OCI-LY1 (cell line): ENCODE data around the gene TRRAP.

Source experiments
- H2AFZ ChIP-seq: fragments of 200-600 bp; sonication (generic), shearing (Covaris generic); 2 replicates; pipeline ENCODE4 v1.6.0; 2014; ENCODE audit warnings: antibody characterized with exemption, mild to moderate bottlenecking, low read length
- H3F3A ChIP-seq: fragments of 200-600 bp; sonication (generic), shearing (Covaris generic); 2 replicates; pipeline ENCODE4 v1.6.0; 2014; ENCODE audit warnings: mild to moderate bottlenecking, antibody characterized with exemption, low read length, moderate library complexity; ENCODE audit not compliant: insufficient read depth
- H3K27ac ChIP-seq: fragments of 200-600 bp; sonication (generic); 2 replicates; pipeline ENCODE4 v1.5.1; 2014; ENCODE audit warnings: low read length, mixed run types, mild to moderate bottlenecking, low read depth; ENCODE audit not compliant: poor library complexity, severe bottlenecking
- H3K27me3 ChIP-seq: fragments of 200-600 bp; sonication (generic); 2 replicates; pipeline ENCODE4 v1.6.0; 2014; ENCODE audit warnings: antibody characterized with exemption, mild to moderate bottlenecking, low read length, moderate library complexity; ENCODE audit not compliant: insufficient read depth
- H3K36me3 ChIP-seq: fragments of 200-600 bp; sonication (generic); 2 replicates; pipeline ENCODE4 v1.6.1; 2014; ENCODE audit warnings: mild to moderate bottlenecking, antibody characterized with exemption, low read length, moderate library complexity, mixed read lengths; ENCODE audit not compliant: insufficient read depth
- H3K4me1 ChIP-seq: fragments of 200-600 bp; sonication (generic); 2 replicates; pipeline ENCODE4 v1.5.1; 2014; ENCODE audit warnings: mild to moderate bottlenecking, low read length, moderate library complexity; ENCODE audit not compliant: insufficient read depth, severe bottlenecking
- H3K4me2 ChIP-seq: fragments of 200-600 bp; sonication (generic), shearing (Covaris generic); 2 replicates; pipeline ENCODE4 v1.6.1; 2014; ENCODE audit warnings: low read length
- H3K4me3 ChIP-seq: fragments of 200-600 bp; sonication (generic); 2 replicates; pipeline ENCODE4 v1.5.1; 2014; ENCODE audit warnings: low read length, low read depth, mild to moderate bottlenecking, mixed read lengths; ENCODE audit not compliant: poor library complexity, severe bottlenecking
- H3K79me2 ChIP-seq: fragments of 200-600 bp; shearing (Covaris generic); 2 replicates; pipeline ENCODE4 v1.6.1; 2016; ENCODE audit warnings: mixed run types, low read length, mixed read lengths; ENCODE audit not compliant: insufficient read depth
- H3K9ac ChIP-seq: fragments of 200-600 bp; sonication (generic), shearing (Covaris generic); 2 replicates; pipeline ENCODE4 v1.6.1; 2014; ENCODE audit warnings: mild to moderate bottlenecking, low read length, mixed read lengths
- H3K9me2 ChIP-seq: fragments of 200-600 bp; sonication (generic), shearing (Covaris generic); 2 replicates; pipeline ENCODE4 v1.6.1; 2014; ENCODE audit warnings: low read depth, mild to moderate bottlenecking, low read length, mixed read lengths
- H3K9me3 ChIP-seq: fragments of 200-600 bp; shearing (Covaris generic); 2 replicates; pipeline ENCODE4 v1.6.1; 2014; ENCODE audit warnings: low read length, mixed read lengths
- H4K20me1 ChIP-seq: fragments of 200-600 bp; sonication (generic), shearing (Covaris generic); 2 replicates; pipeline ENCODE4 v1.6.0; 2016; ENCODE audit warnings: mild to moderate bottlenecking, low read length; ENCODE audit not compliant: insufficient read depth
- CTCF ChIP-seq: fragments of 200-600 bp; sonication (generic), shearing (Covaris generic); IDR thresholded peaks from 2 replicates; pipeline ENCODE4 v1.5.1; 2017; ENCODE audit warnings: mild to moderate bottlenecking, antibody characterized with exemption, low read length, moderate library complexity, mixed read lengths
- EZH2 ChIP-seq: fragments of 200-600 bp; sonication (generic), shearing (Covaris generic); IDR thresholded peaks from 2 replicates; pipeline ENCODE4 v1.8.0; 2017; ENCODE audit warnings: borderline replicate concordance, mixed run types, mild to moderate bottlenecking, antibody characterized with exemption, low read length, moderate library complexity, mixed read lengths

Gene TRRAP

GRCh38 chr7:99016196-99016595, 137.9 kb downstream of the TRRAP start:
- Histone ChIP-seq H3K4me2 (no peak overlapping the region), H3K4me3 (no peak overlapping the region), H3F3A (0 out of 2 replicates have a peak, but pooled peaks cover 2% of the 10 kb centered on the region), H3K27ac (no peak overlapping the region), H3K27me3 (no peaks in the 10 kb centered on the region), H3K9me3 (no peaks in the 10 kb centered on the region), H2AFZ (no peak overlapping the region), H4K20me1 (no peaks in the 10 kb centered on the region), H3K79me2 (no peaks in the 10 kb centered on the region), H3K36me3 (peaks cover 87% of the 10 kb centered on the region), H3K9me2 (no peaks in the 10 kb centered on the region), H3K4me1 (no peaks in the 10 kb centered on the region), H3K9ac (no peak overlapping the region)
- TF ChIP-seq CTCF (no peak), EZH2 (no peak)

GRCh38 chr7:99019523-99020412, 141.4 kb downstream of the TRRAP start:
- no peak overlapping the region for H3K4me3 ChIP-seq
- no peak overlapping the region for H3K27ac ChIP-seq
- no peak overlapping the region for H3K4me2 ChIP-seq
- no peaks in the 10 kb centered on the region for H3K27me3 ChIP-seq
- H3K9me3 ChIP-seq = no peaks in the 10 kb centered on the region
- no peaks in the 10 kb centered on the region for H3K4me1 ChIP-seq
- H2AFZ ChIP-seq = no peak overlapping the region
- TF ChIP-seq EZH2 (no peak), CTCF (no peak)
- peaks cover 56% of the 10 kb centered on the region for H3K36me3 ChIP-seq
- no peaks in the 10 kb centered on the region for H4K20me1 ChIP-seq
- H3K9me2 ChIP-seq = no peaks in the 10 kb centered on the region
- no peaks in the 10 kb centered on the region for H3K79me2 ChIP-seq
- no peak overlapping the region for H3K9ac ChIP-seq
- H3F3A ChIP-seq = 0 out of 2 replicates have a peak, but pooled peaks cover 2% of the 10 kb centered on the region

GRCh38 chr7:99020413-99020715, 142.0 kb downstream of the TRRAP start:
- Histone ChIP-seq H3K79me2 (no peaks in the 10 kb centered on the region), H3K27ac (no peak overlapping the region), H3F3A (0 out of 2 replicates have a peak, but pooled peaks cover 2% of the 10 kb centered on the region), H3K9me3 (no peaks in the 10 kb centered on the region), H3K4me2 (no peak overlapping the region), H3K36me3 (peaks cover 50% of the 10 kb centered on the region), H3K4me1 (no peaks in the 10 kb centered on the region), H2AFZ (no peak overlapping the region), H4K20me1 (no peaks in the 10 kb centered on the region), H3K4me3 (no peak overlapping the region), H3K9ac (no peak overlapping the region), H3K27me3 (no peaks in the 10 kb centered on the region), H3K9me2 (no peaks in the 10 kb centered on the region)
- no peak for TF ChIP-seq EZH2
- TF ChIP-seq CTCF = no peak
